RPMI8226 (cell line): ENCODE results near the gene PIKFYVE.
A peak's percentile ranks its signal among the peaks of the same experiment; 100 is the strongest.
"Not testable (repeated sequence)": the region's sequence is repeated elsewhere in the genome, so short reads cannot be mapped to it uniquely, and the experiment has no call there.

Experiments
- DNase-seq: peaks from one replicate; pipeline ENCODE4 v3.0.0-alpha.2; 2015

The PIKFYVE gene

GRCh38 chr2:208254871-208255556 is 11.0 kb upstream of the PIKFYVE start, which contains the start of gene IDH1:
IDH1 (minus strand) TSS chr2:208255071; CDS start chr2:208251551, 3,520 bp downstream.
- peak; percentile 93 for DNase-seq

DNA sequence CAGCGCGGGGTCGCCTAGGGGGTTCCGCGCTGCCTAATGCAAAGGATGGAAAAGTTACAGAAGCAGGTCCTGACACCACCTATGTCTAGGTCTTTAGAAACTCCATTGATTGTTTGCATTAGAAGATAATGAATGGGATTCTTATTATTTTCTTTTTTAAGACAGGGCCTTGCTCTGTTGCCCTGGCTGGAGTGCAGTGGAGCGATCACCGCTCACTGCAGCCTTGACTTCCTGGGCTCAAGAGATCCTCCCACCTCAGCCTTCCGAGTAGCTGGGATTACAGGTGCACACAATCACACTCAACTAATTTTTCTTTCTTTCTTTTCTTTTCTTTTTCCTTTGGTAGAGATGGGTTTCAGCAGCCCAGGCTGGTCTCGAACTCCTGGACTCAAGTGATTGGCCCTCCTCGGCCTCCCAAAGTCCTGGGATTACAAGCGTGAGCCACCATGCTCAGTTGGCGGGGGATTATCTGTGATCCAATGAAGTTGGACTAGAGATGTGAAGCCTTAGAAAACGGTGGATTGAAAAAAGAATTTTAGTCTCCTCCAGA is 10.4 kb upstream of the PIKFYVE start:
- DNase-seq, result no peak

GRCh38 chr2:208256192-208256782 is 9.8 kb upstream of the PIKFYVE start:
- peak; percentile 24 for DNase-seq

GRCh38 chr2:208256849-208257813 is 8.9 kb upstream of the PIKFYVE start:
- not testable (repeated sequence) for DNase-seq

GRCh38 chr2:208265371-208265800 is 669 bp upstream of the PIKFYVE start:
- peak; percentile 45 for DNase-seq

DNA sequence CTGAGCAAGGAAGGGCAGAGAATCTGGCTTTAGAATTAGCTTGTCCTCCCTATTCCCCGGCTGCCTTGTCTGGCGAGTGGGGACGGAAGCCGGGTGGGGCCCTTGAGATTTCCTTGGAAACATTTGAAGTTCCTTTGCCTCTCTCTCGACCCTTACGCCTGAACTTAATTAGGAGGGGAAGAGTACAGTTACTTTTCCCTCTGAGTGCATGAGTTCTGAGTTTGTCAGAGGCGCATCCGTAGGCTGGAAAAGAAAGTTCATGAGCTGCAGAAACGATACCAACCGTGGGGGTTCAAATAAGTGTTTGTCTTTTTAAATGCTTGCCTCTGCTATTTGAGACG is 468 bp downstream of the PIKFYVE start:
- no peak for DNase-seq

DNA sequence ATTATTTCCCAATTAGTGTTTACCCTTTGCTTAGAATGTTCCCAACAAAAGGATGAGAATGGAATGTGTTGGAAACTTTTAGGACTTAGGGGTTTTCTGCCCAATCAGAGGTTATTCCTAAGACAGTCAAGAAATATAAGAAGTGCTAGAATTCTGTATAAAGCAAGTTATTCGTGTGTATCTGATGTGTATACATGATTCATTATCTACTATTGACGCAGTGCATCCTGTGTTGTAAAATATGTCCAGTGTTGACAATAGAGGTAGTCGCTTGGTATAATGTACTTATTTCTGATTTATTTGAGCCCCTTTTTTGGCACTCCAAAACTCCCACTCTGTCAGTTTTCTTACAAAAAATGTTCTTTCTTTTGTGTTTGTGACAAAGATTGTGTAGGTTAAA is 881 bp downstream of the PIKFYVE start:
- DNase-seq, result no peak

- DNase-seq, result not testable (repeated sequence)
These were observed 1.5 kb downstream of the PIKFYVE start for GRCh38 chr2:208267526-208267925.

DNA sequence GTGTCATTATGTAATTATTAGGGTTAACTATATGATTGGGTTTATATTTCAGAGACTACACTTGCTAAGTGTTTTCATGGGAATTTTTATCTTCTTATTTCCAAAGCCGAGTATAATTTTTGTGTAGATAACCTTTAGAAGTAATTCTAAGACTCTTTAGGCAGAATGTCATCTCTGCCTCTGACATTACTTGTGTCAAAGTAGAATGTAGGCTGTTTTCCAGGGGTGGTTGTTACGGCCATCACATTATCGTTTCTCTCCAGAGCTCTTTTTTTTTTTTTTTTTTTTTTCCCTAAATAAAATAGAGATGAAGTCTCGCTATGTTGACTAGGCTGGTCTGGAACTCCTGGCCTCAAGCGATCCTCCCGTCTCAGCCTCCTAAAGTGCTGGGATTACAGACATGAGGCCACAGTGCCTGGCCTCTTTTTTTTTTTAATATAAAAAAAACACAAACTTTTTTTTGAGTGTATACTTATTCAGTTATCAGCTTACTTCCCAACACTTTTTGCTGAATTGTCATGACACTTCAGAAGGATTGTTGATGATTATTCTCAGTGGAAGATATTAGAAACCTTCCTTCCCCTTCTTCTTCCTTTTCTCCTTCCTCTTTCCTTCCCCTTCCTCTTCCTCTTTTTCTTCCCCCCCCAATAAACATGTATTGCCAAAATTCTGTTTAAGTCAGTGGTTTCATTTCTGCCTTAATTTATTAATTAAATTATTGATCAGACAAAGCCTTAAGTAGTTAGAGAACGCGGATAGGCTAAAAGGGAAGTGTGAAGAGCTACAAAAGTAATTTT is 2.3 kb downstream of the PIKFYVE start:
- no peak for DNase-seq

- DNase-seq, result no peak
These were observed 3.0 kb downstream of the PIKFYVE start for GRCh38 chr2:208269091-208269490.

DNA sequence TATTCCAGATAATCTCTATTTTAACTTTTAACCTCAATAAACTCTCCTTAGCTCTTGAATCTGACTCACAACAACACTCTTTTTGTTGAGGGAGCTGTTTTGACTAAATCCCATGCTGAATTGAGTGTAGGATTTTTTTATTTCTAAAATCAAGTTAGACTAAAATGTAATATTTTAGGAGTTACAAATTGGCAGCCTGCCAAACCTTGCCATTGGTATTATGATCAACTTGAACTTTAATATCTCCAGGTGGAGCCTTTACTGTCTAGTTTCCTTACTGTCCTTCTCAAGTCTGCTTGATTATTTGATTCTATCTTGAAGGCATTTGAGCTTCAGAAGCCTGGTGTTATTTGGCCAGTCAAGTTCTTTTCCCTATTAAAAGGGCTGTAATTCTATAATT is 8.7 kb downstream of the PIKFYVE start:
- no peak for DNase-seq

DNA sequence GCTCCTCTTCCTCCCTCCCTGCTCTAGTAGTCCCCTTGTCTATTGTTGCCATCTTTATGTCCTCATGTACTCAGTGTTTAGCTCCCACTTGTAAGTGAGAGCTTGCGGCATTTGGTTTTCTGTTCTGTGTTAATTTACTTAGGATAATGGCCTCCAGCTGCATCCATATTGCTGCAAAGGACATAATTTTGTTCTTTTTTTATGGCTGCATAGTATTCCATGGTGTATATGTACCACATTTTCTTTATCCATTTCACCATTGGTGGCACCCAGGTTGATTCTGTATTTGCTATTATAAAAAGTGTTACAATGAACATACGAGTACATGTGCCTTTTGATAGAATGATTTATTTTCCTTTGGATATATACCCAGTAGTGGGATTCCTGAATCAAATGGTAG is 12.5 kb downstream of the PIKFYVE start:
- DNase-seq, result no peak

GRCh38 chr2:208279236-208279635 is 13.2 kb downstream of the PIKFYVE start:
- DNase-seq, result no peak

- DNase-seq, result no peak
These were observed 14.2 kb downstream of the PIKFYVE start for GRCh38 chr2:208280234-208280633.

- no peak for DNase-seq
These were observed 14.9 kb downstream of the PIKFYVE start for GRCh38 chr2:208280933-208281332.

GRCh38 chr2:208285853-208286252 is 19.8 kb downstream of the PIKFYVE start:
- peak; percentile 10 for DNase-seq

- no peak for DNase-seq
These were observed 28.5 kb downstream of the PIKFYVE start for GRCh38 chr2:208294482-208295024.

DNA sequence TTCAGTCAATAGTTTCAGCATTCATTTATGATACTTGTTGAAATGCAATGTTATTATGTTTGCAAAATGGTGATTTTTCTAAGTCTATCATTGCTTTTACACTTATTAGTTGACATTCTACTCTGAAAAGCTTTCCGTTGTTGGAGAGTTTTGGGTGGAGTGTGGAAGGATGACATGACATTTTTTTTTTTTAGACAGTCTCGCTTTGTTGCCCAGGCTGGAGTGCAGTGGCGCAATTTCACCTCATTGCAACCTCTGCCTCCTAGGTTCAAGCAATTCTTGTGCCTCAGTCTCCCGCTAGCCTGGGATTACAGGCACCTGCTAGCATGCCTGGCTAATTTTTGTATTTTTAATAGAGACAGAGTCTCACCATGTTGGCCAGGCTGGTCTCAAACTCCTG is 29.8 kb downstream of the PIKFYVE start:
- no peak for DNase-seq

GRCh38 chr2:208296610-208297009 is 30.6 kb downstream of the PIKFYVE start:
- DNase-seq, result no peak

GRCh38 chr2:208297961-208298360 is 31.9 kb downstream of the PIKFYVE start:
- DNase-seq, result no peak

DNA sequence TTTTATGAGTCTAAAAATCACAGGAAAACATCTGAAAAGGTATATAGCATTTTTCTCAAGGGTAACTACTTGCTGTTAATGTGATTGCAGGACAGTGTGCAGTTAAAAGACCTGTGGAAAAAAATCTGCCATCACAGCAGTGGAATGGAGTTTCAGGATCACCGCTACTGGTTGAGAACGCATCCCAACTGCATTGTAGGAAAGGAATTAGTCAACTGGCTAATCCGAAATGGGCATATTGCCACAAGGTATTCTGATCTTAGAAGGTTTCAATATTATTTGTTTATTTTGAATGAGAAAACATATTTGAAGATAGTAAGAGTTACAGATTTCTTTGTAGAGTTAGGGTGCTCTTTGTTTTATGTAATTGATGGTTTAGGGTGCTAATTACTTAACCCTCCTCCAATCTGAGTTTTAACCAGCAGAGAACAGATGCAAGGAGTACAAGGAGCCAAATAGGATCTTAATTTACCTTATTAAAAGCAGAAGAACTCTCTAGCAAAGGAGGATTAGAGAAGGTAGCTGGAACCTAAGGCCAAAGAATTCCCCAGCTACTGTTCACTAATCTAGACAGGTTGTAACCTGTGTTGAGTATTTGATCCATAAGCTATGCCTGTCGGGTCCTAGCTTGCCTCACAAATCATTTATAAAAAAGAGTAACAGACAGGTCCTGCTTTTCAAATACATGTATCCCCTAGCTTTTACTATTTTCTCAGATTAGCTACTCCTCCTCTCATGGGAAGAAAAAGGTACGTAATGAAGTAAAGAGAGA is 35.0 kb downstream of the PIKFYVE start:
- no peak for DNase-seq
